HG03064 (cell line): ENCODE results near the gene RAB37.

Experiments
- ATAC-seq: cut with Tn5 transposase; IDR thresholded peaks from one replicate; pipeline ENCODE4 v1.9.1; 2021; ENCODE audit warnings: low read depth; ENCODE audit not compliant: unreplicated experiment

RAB37 gene

GRCh38 chr17:74744349-74744713, 7.3 kb downstream of the RAB37 start:
- no peak for ATAC-seq

GRCh38 chr17:74744714-74745547, 7.9 kb downstream of the RAB37 start:
- no peak for ATAC-seq

GRCh38 chr17:74745548-74746177, 8.6 kb downstream of the RAB37 start:
- no peak for ATAC-seq

GRCh38 chr17:74746376-74746775, 9.3 kb downstream of the RAB37 start:
- no peak for ATAC-seq

GRCh38 chr17:74746922-74747321, 9.9 kb downstream of the RAB37 start:
- ATAC-seq, result no peak

- ATAC-seq, result no peak
Measured at GRCh38 chr17:74748279-74748528, 11.1 kb downstream of the RAB37 start.

GRCh38 chr17:74748529-74749278, 11.6 kb downstream of the RAB37 start, which contains the start of gene NHERF1:
Gene NHERF1, plus strand, starts transcription at chr17:74748628. Its CDS starts 219 bp downstream, at chr17:74748847.
- ATAC-seq, result peak; percentile 80

GRCh38 chr17:74749279-74750038, 12.4 kb downstream of the RAB37 start:
- no peak for ATAC-seq

GRCh38 chr17:74750039-74750326, 12.9 kb downstream of the RAB37 start:
- no peak for ATAC-seq

GRCh38 chr17:74750327-74751069, 13.4 kb downstream of the RAB37 start:
- ATAC-seq, result no peak

- no peak for ATAC-seq
Measured at GRCh38 chr17:74752415-74752814, 15.4 kb downstream of the RAB37 start.

- ATAC-seq, result no peak
Measured at GRCh38 chr17:74752822-74753401, 15.9 kb downstream of the RAB37 start.

GRCh38 chr17:74754832-74755231, 17.8 kb downstream of the RAB37 start:
- no peak for ATAC-seq

GRCh38 chr17:74755533-74755932, 18.5 kb downstream of the RAB37 start:
- no peak for ATAC-seq

- no peak for ATAC-seq
Measured at GRCh38 chr17:74756891-74757290, 19.8 kb downstream of the RAB37 start.

- no peak for ATAC-seq
Measured at GRCh38 chr17:74757502-74757901, 20.4 kb downstream of the RAB37 start.

GRCh38 chr17:74757931-74758847, 21.1 kb downstream of the RAB37 start:
- no peak for ATAC-seq

GRCh38 chr17:74758848-74759168, 21.8 kb downstream of the RAB37 start:
- no peak for ATAC-seq

- ATAC-seq, result no peak
Measured at GRCh38 chr17:74759243-74759801, 22.3 kb downstream of the RAB37 start.
